ENCODE measurements around the gene MYO19.
A peak's percentile ranks its signal among the peaks of the same experiment; 100 is the strongest.

Gene MYO19, protein sequence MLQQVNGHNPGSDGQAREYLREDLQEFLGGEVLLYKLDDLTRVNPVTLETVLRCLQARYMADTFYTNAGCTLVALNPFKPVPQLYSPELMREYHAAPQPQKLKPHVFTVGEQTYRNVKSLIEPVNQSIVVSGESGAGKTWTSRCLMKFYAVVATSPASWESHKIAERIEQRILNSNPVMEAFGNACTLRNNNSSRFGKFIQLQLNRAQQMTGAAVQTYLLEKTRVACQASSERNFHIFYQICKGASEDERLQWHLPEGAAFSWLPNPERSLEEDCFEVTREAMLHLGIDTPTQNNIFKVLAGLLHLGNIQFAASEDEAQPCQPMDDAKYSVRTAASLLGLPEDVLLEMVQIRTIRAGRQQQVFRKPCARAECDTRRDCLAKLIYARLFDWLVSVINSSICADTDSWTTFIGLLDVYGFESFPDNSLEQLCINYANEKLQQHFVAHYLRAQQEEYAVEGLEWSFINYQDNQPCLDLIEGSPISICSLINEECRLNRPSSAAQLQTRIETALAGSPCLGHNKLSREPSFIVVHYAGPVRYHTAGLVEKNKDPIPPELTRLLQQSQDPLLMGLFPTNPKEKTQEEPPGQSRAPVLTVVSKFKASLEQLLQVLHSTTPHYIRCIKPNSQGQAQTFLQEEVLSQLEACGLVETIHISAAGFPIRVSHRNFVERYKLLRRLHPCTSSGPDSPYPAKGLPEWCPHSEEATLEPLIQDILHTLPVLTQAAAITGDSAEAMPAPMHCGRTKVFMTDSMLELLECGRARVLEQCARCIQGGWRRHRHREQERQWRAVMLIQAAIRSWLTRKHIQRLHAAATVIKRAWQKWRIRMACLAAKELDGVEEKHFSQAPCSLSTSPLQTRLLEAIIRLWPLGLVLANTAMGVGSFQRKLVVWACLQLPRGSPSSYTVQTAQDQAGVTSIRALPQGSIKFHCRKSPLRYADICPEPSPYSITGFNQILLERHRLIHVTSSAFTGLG

DNA sequence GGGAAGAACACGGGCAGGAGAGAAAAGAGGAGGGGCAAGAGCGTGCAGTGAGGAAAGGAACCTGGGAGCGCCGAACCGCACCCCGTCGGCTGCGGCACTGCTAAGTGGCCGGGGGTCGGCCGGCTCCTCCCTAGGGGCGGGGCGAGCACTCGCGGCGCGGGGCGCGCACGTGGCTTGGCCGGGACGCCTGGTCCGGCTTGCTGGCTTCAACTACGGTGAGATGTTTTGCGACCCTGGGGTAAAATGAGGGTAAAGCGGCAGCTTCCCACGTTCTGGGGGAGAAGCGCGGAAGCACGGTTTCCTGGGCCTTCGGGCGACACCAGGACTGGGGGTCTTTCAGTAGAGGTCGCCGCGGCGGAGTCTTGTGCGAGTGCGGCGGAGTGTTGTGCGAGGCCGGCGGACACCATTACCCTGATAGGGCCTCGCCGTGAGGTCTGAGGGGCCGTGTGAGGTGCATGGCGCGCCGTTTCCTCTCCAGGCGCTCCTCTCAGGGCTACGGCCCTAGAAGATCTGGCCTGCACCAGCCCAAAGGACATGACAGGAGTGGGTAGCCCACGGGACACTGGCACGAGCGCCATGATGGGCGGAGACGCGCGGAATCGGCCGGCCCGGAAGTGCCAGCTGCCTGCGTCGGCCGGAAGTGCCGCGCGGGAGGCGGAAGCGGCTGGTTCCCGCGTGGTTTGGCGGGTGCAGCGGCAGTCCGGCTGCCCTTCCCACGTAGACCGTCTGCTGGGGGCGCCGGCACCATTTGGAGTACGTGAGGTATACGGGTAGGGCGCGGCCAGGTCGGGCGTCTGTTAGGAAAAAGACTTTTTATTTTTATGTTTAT lies at the start of gene MYO19, which contains the start of gene PIGW:
Gene MYO19 (minus strand): TSS at position 29 of the 829 bp plus-strand sequence. CDS start 2,330 bp downstream, outside the sequence.
Gene PIGW (plus strand): TSS at position 148 of the 829 bp plus-strand sequence. CDS start 2,115 bp downstream, outside the sequence.
- TF ChIP-seq, protein P1, sequence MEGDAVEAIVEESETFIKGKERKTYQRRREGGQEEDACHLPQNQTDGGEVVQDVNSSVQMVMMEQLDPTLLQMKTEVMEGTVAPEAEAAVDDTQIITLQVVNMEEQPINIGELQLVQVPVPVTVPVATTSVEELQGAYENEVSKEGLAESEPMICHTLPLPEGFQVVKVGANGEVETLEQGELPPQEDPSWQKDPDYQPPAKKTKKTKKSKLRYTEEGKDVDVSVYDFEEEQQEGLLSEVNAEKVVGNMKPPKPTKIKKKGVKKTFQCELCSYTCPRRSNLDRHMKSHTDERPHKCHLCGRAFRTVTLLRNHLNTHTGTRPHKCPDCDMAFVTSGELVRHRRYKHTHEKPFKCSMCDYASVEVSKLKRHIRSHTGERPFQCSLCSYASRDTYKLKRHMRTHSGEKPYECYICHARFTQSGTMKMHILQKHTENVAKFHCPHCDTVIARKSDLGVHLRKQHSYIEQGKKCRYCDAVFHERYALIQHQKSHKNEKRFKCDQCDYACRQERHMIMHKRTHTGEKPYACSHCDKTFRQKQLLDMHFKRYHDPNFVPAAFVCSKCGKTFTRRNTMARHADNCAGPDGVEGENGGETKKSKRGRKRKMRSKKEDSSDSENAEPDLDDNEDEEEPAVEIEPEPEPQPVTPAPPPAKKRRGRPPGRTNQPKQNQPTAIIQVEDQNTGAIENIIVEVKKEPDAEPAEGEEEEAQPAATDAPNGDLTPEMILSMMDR (IDR thresholded peaks at IDR 0.05; ENCODE audit: low read depth, low read length), result no peak
- H3K4me3 ChIP-seq (ENCODE audit: low read depth, low read length), result peak within 1 kb of the TSS; percentile 83

DNA sequence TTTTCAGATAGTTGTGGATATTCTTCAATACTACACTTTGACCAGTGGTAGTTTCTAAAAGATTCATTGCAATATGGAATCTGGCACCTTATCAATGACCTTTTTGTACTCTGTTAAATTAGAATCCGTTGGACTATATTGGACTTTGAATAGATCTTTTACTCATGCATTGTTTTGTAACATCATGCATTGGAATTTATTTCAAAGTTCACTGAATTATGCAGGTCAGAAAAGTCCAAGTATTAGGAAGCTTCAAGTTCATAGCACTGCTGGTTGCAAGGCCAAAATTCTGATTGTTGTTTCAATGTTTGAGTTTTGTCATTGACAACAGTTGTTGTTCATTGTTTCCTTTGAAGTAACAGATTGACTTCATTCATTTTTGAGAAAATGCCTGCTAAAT lies 49.1 kb upstream of the MYO19 start:
- TF ChIP-seq, protein P1 (IDR thresholded peaks at IDR 0.05; ENCODE audit: low read depth, low read length), result no peak
- no peak overlapping the region for H3K4me3 ChIP-seq (ENCODE audit: low read depth, low read length)

DNA sequence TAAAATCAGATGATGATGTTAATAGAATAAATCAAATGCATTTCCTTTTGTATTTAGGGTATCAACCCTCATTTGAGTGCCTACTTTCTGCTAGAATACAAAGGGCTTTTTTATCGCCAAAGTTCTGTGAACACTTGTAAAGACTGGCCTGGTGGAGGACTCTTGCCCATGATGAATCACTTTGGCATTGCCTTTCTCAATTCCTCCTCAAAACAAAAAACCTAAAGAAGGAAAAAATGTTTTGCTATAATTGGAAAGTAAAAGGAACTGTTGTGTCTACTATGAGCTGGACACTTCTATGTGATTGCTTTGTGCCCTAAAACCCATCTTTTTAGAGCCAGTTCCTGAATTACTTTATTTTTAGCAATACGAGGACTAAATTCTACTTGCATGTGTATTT lies 44.0 kb upstream of the MYO19 start:
- TF ChIP-seq, protein P1 (IDR thresholded peaks at IDR 0.05; ENCODE audit: low read depth, low read length), result no peak
- no peak overlapping the region for H3K4me3 ChIP-seq (ENCODE audit: low read depth, low read length)

DNA sequence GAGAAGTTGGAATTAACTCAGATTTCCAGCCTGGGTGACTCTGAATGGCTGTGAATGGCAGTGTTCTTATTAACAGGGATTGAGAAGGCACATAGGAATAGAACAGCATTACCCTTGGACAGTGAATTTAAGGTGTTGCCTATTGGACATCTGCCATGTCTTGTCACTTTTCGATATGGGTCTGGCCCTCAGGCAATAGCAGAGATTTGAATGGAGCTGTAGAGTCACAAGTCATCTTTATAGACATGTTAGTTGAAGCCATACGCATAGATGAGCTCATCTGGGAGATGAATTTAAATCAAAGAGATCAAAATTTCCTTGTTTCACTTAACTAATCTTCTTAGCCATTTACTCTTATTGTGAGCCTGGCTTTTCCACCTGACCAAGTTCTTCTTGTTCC lies 42.1 kb upstream of the MYO19 start:
- TF ChIP-seq, protein P1 (IDR thresholded peaks at IDR 0.05; ENCODE audit: low read depth, low read length), result no peak
- H3K4me3 ChIP-seq (ENCODE audit: low read depth, low read length), result no peak overlapping the region

DNA sequence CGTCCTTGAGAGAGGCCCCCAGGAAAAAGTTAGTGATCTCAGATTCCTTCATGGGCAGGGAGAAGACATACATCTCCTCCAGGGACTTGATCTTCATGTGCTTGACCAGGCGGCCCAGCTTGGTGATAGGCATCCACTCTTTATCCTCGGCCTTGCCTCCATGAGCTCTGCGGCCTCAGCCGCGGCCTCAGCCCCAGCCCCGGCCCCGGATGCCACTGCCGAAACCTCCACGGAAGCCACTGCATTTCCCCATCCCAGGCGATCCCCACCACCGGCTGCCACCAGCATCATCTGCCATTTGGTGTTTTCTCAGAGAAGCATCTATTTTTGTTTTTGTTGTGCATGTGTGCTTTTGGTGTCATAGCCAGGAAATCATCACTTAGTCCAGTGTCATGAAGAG lies 40.4 kb upstream of the MYO19 start:
- TF ChIP-seq, protein P1 (IDR thresholded peaks at IDR 0.05; ENCODE audit: low read depth, low read length), result no peak
- H3K4me3 ChIP-seq (ENCODE audit: low read depth, low read length), result no peak overlapping the region

DNA sequence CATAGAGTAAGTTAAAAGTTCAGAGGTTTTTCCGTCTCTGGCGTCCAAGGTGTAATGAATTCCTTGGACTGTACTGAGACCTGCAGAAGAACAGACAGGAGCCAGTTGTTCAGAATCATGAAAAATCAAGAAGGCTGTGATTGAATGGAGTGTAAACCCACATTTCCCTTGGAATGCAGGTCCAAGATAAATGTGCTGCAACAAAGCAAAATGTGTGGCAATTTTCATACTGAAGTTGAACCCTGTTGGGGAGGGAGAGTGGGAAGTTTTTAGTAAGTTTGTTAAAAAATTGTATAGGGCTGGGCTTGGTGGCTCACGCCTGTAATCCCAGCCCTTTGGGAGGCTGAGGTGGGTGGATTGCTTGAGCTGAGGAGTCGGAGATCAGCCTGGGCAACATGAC lies 31.4 kb upstream of the MYO19 start:
- TF ChIP-seq, protein P1 (IDR thresholded peaks at IDR 0.05; ENCODE audit: low read depth, low read length), result no peak
- no peak overlapping the region for H3K4me3 ChIP-seq (ENCODE audit: low read depth, low read length)
